Measurements from ENCODE around the gene FAM222B.
"Not testable (repeated sequence)": the region's sequence is repeated elsewhere in the genome, so short reads cannot be mapped to it uniquely, and the experiment has no call there.

FAM222B gene

DNA sequence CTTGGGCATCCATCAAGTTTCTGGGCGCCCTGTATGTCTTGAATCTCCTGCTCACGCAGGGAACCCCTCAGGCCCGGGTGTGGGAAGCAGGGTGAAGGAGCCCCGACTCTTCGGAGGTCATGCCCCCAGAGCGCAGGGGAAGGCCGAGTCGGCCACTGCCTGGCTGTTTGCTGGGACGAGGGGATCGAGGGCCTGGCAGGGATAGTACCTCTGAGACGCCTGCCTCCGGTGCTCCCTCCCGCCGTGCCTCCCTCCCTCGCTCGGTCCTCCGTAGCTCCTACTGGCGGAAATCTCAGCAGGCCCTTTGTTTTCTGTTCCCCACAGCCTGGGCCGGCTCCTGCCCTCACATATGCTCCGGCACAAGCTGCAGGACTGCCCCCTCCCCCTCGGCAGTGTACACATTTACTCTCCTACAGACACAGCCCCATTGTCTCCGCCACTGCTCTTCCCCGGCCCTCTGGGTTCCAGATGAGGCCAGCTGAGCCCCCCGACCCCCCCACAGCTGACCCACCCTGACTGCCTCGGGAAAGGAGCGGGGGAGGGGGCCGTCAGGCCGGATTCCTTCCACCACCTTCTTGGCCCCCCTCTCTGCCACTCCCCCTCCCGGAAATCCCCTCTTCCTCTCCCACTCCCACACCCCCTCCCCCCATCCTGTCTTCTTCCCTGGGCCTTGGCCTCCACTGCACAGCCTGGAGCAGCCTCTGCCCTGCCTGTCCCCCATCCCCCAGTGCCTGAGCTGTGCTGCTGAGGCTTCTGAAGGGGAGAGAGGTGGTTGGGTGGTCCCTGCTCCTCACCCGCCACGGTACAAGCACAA is 97.4 kb downstream of the FAM222B start:
- no peak for DNase-seq (ENCODE audit: low read depth)

DNA sequence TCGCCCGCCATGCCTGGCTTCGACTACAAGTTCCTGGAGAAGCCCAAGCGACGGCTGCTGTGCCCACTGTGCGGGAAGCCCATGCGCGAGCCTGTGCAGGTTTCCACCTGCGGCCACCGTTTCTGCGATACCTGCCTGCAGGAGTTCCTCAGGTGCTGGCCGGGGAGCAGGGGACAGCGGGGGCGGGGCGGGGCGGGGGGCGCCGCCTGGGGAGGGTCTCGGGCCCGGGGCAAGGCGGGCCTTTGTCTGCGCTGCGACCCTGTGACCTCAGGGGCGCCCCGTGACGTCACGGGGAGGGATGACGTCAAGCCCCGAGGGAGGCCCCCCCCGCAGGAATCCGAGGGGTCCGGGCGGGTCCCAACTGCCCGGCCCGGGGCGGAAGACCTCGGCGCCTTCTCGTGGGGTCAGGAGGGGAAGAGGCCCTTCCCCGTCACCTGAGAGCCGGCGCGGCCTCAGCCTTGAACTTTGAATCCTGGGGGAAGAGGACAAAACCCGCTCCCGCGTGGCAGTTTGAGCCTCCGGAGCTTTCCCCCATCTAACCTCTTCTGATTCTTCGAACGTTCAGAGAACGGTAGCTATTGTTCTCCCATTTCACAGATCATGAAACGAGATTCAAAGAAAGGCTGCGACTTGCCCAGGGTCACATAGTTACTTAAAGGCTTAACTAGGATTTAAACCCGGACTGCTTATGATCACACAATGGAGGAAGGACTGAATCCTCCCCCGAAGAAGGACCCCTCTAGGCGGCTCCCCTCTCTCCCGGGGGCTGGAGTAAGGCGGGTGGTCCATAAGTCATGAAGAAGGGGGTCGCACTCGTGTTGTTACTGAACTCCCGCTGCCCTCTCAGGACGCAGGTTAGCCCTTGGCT is 98.3 kb downstream of the FAM222B start:
- DNase-seq (ENCODE audit: low read depth): peak; percentile 66

DNA sequence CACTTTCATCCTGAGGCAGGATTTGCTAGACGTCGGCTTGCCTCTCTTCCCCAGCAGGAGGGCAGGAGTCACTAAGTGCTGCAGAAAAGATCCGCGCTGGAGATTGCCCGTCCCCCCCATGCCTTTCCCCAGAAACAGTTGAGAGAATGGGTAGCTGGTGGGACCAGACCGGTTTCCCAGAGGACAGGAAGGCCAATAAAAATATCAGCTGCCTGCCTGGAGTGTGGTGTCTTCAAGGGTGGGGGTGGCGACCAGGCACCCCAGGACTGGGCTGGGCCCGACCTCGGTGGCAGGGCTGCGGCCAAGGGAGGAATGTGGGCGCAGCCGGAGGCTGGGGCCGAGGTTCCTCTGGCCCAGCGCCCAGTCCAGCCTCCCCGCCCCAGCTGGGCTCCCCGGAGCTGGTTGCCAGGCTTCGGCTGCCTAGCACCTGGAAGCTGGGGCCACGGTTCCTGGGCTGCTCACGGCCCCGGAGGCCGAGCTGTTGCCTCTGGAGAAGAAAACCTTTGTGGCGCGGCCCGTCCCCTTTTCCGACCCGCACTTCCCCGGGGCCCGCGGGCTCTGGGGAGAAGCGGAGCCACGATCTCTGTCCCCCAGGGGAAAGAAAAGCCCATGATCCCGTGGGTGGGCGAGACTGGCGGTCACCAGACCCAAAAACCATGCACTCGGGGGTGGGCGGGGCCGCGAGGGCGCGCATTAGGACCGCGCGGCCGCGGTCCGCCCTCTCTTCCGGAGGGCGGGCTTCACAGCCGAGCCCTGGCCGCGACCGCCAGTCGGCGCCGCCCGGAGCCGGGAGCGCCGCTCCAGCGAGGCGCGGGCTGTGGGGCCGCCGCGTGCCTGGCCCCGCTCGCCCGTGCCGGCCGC is 99.1 kb downstream of the FAM222B start, which contains the start of gene TRAF4:
Gene TRAF4, plus strand, starts transcription at position 769 of the 861 bp plus-strand sequence. CDS start 102 bp downstream, outside the sequence.
- DNase-seq (ENCODE audit: low read depth): peak; percentile 73

DNA sequence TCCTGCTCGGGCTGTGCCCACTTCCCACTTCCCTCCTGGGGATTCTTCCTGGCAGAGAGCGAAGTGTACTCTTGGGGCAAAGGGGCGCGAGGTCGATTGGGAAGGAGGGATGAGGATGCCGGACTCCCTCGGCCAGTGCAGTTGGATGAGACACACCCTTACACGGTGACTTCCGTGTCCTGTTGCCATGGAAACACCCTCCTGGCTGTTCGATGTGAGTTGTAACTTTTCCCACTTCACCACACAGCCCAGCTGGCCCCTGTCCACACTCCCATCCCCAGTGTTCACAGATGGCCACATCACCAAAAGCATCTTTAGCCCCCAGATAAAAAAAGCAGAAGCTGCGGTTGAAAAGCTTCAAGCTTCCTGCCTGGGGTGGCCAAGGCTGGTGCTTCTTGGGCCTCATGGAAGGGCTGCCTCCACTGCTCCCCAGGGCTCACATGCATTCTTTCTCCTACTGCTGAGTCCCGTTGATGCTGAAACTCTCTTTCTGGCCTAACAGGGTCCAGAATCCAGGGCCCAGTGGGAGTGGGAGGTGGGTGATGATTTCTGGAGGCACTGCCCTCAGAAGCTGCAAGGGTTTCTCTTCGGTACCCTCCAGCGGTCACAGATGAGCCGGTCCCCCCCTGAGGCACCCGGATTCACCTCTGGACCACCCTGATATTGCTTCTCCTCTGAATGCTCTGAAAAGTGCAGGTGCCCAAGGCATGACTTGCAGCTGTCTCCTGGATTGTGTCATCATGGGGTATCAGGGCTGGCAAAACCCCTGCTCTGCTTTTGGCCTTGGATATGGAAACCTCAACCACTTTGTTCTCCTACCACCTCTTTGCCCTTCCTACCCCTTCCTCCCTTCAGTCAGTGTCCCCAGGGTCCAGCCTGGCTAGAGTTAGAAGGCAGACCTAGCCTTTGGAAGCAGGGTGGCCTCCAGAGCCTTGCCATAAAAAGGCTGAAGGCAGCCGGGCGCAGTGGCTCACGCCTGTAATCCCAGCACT is 100.9 kb downstream of the FAM222B start:
- no peak for DNase-seq (ENCODE audit: low read depth)

DNA sequence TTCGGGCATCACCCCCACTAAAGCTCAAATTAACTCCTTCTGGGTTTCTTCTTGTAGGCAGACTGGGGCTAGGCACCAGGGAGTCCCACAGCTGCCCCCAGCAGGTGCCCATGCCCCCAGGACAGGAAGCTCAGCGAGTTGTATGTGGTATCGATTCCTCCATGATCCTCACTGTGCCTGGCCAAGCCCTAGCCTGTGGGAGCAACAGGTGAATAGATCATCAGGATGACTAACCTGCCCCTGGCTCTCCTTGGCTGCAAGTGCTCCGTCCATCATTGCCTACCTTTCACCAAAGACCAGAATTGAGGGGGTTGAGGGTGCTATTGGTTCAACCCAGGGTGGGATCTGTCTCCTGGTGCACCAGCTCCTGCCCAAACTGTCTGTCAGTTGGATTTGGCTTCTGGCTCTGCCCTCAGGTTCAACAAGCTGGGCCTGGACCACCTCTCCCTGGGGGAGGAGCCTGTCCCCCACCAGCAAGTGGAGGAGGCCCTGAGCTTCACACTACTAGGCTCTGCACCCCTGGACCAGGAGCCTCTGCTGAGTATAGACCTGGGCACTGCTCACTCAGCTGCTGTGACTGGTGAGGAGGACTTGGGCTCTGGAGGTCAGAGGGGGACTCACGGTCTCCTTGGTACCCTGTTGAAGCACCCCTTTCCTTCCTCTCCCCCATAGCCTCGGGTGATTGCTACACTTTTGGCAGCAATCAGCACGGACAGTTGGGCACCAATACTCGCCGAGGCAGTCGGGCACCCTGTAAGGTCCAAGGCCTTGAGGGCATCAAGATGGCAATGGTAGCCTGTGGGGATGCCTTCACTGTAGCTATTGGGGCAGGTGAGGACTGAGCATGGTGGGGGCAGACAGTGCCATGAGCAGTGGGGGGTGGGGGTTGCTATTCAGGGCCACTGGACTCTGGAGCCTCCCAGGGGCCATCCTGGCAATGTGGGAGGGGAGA is 101.9 kb downstream of the FAM222B start:
- DNase-seq (ENCODE audit: low read depth): no peak

DNA sequence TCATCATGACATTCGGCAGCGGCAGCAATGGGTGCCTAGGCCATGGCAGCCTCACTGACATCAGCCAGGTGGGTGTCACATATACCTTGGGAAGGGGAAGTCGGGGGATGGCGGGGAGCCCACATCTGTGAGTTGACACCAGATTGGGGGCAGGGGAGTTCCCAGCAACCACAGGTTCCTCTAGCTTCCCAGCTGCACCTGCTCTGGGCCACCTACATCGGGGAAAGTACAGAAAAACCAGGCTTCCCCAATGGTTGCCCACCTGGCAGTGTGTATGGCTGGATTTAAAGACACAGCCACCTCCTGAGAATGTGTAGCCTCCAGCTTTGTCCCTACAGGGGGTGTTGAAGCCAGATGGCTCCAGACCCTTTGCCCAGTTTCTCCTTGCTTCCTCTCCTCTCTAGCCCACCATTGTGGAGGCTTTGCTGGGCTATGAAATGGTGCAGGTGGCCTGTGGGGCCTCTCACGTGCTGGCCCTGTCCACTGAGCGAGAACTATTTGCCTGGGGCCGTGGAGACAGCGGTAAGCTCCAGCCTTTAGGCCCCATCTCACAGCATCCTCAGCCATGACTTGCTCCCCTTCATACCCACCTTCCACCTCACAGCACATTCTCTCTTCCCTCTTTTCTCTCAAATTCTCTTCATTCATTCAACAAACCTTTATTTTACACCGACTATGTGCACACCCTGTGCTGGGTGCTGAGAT is 103.8 kb downstream of the FAM222B start:
- DNase-seq (ENCODE audit: low read depth): peak; percentile 48

DNA sequence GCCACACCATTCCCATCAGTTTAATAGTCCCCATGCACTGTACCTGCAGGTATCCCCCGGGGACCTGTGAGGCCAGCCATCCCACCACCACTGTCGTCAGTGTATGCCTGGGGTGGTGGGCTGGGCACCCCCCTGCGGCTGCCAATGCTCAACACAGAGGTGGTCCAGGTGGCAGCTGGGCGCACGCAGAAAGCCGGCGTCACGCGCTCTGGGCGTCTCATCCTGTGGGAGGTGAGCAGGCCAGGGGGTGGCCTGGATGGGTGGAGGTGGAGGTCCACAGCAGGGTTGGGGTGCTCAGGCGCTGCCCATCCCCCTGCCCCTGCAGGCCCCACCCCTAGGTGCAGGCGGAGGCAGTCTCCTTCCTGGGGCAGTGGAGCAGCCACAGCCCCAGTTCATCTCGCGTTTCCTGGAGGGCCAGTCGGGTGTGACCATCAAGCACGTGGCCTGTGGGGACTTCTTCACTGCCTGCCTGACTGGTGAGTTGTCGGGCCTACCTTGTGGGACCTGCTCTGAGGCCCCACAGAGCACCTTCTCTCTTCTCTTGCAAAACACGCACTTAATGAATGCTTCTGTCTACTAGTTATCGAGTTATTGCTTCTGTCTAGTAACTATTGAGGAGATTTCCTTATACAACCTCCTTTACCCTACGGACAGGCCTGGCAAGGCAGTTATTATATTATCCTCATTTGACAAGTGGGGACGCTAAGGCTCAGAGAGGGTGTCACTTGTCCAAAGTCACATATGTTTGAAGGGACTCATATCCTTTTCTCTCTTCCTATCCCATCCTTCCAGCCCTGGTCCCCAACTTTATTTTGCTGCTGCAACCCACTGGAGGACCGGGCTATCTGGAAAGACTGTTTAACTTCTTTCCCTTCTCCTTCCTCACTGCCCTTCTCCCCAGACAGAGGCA is 104.6 kb downstream of the FAM222B start:
- no peak for DNase-seq (ENCODE audit: low read depth)

DNA sequence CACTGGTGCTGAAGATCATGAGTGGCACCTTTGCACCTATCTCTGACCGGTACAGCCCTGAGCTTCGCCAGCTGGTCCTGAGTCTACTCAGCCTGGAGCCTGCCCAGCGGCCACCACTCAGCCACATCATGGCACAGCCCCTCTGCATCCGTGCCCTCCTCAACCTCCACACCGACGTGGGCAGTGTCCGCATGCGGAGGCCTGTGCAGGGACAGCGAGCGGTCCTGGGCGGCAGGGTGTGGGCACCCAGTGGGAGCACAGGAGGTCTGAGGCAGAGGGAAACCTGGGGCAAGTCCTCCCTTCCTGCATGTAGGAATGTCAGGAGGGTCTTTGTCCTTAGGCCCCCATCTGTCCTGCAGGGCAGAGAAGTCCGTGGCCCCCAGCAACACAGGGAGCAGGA is 105.3 kb downstream of the FAM222B start:
- no peak for DNase-seq (ENCODE audit: low read depth)

DNA sequence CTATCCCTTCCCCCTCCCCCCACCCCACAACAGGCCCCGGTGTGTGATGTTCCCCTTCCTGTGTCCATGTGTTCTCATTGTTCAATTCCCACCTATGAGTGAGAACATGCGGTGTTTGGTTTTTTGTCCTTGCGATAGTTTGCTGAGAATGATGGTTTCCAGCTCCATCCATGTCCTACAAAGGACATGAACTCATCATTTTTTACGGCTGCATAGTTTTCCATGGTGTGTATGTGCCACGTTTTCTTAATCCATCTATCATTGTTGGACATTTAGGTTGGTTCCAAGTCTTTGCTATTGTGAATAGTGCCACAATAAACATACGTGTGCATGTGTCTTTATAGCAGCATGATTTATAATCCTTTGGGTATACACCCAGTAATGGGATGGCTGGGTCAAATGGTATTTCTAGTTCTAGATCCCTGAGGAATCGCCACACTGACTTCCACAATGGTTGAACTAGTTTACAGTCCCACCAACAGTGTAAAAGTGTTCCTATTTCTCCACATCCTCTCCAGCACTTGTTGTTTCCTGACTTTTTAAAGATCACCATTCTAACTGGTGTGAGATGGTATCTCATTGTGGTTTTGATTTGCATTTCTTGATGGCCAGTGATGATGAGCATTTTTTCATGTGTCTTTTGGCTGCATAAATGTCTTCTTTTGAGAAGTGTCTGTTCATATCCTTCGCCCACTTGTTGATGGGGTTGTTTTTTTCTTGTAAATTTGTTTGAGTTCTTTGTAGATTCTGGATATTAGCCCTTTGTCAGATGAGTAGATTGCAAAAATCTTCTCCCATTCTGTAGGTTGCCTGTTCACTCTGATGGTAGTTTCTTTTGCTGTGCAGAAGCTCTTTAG is 106.4 kb downstream of the FAM222B start:
- not testable (repeated sequence) for DNase-seq (ENCODE audit: low read depth)

DNA sequence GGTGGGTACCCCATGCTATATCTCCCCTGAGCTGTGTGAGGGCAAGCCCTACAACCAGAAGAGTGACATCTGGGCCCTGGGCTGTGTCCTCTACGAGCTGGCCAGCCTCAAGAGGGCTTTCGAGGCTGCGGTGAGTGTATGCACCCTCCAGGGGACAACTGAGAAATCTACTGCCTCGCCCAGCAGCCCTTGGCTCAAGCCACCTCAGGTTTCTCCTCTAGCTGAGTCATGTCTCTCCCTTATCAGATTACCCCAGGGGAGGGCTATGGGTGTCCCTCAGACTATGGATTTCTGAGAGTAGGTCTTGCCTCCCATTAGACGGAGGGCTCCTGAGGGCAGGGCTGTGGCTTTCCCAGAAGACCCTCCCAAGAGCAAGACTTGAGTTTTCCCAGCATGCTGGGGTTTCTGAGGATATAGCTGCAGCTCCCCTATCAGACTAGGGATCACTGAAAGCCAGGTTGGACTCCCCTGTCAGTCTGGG is 107.3 kb downstream of the FAM222B start:
- no peak for DNase-seq (ENCODE audit: low read depth)

DNA sequence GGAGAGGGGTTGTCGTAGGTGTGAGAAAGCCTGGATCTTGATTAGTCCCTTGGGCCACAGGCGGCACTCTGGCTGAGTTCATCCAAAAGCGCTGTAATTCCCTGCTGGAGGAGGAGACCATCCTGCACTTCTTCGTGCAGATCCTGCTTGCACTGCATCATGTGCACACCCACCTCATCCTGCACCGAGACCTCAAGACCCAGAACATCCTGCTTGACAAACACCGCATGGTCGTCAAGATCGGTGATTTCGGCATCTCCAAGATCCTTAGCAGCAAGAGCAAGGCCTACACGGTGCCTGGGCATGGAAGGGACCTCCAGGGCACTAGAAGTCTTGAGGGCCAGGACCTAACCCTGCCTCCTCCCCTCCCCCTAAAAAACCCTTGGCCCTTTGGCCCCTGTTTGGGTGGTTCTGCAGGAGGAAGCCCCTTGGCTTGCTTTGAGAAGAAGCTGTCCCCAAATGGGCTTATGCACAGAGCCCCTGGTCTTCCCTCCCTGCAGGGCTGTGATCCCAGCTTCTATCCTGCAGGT is 107.8 kb downstream of the FAM222B start:
- DNase-seq (ENCODE audit: low read depth): no peak

DNA sequence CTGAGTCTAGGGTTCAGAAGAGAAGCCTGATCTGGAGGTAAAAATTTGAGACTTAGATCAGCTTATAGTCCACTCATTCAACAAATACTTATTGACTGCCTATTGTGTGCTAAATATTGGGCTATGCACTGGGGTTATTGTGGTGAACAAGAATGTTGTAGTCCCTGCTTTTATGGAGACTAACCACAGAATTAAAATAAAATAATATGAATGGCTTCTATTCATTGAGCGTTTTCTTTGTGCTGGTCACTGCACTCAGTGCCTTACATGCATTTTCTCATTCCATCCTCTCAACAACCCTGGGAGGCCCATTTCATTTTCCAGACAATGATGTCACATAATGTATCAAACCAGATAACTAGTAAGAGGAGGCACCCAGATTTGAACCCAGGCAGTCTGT is 109.2 kb downstream of the FAM222B start:
- no peak for DNase-seq (ENCODE audit: low read depth)

DNA sequence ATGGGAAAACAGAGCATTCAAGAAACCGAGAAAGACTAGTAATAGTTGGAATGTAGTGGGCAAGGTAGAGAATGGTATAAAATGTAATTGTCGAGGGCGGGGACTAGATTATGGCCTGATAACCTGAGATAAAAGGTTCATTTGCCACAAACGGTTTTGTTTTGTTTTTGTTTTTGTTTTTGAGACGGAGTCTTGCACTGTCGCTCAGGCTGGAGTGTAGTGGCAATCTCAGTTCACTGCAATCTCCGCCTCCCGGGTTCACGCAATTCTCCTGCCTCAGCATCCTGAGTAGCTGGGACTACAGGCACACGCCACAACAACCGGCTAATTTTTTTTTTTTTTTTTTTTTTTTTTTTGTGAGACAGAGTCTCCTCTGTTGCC is 112.7 kb downstream of the FAM222B start:
- no peak for DNase-seq (ENCODE audit: low read depth)

DNA sequence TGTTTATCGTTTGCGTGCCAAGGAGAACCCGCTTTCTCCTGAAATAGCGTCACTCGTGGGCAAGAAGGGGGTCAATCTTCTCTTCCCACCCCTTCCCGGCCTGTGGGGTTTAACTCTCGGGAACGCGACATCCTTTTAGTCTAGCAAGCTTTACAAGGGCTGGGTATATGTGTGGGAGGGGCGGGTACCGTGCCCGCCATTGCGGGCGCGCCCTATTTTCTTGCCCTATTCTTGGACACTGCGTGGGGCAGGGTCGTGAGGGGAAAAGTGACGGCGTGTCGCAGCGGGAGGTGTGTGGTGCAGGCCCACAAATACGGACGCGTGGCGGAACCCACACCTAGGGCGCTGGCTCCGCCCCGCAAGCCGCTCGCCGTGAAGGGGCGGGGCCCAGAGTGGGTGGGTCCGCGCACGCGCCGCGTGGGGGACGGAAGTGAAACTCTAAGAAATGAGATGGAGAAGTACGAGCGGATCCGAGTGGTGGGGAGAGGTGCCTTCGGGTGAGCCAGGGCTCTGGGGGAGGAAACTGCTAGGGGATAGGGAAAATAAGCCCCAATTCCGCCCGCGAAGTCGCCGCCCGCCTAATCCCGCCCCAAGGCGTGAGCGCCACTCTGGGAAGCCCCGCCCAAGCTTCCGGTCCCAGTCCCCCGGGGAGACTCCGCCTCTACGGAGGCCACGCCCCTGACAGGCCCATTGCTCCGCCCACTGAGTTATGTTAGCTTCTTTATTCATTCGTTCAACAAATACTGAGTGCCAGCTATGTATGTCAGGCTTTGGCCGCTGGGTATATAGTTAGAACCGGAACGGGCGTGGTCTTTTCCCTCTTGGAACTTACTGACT is 114.0 kb downstream of the FAM222B start, which contains the start of gene NEK8:
Gene NEK8, plus strand, starts transcription at position 425 of the 837 bp plus-strand sequence. Its CDS starts 26 bp downstream, at position 451.
- peak; percentile 95 for DNase-seq (ENCODE audit: low read depth)

Data from activated T-helper 9 cell treated with anti-CD3 and anti-CD28 coated beads, Interleukin-2, amount 50 U/mL, for 16 hours (primary cell).